ENCODE data around the gene DNAH2. TPM values are rescaled to one million over a fixed set of nuclear protein-coding genes. Genes with fewer than 3 reads are reported as not detected.

Gene DNAH2
- total RNA-seq, 1 donor from 2014 or later: not detected

GRCh38 chr17:7836596-7837407, 119.3 kb downstream of the DNAH2 start:
- intact Hi-C loops (cut with micrococcal nuclease): loop anchor here (10.0 kb wide), 2 partner anchors 222 to 288 kb away; partner anchors contain the start of genes FXR2 and HES7

GRCh38 chr17:7837408-7838088, 120.0 kb downstream of the DNAH2 start:
- intact Hi-C loops (cut with micrococcal nuclease): loop anchor here (10.0 kb wide), 2 partner anchors 223 to 287 kb away; partner anchors contain the start of genes FXR2 and HES7

GRCh38 chr17:7838090-7839075, 120.8 kb downstream of the DNAH2 start:
- intact Hi-C loops (cut with micrococcal nuclease): loop anchor here (10.0 kb wide), 2 partner anchors 224 to 286 kb away; partner anchors contain the start of genes FXR2 and HES7

GRCh38 chr17:7839190-7839875, 121.8 kb downstream of the DNAH2 start:
- intact Hi-C loops (cut with micrococcal nuclease): loop anchor here (10.0 kb wide), 2 partner anchors 225 to 285 kb away; partner anchors contain the start of genes FXR2 and HES7

- intact Hi-C loops (cut with micrococcal nuclease): loop anchor here (5.0 to 10.0 kb wide), 4 partner anchors 225 to 828 kb away; partner anchors contain the start of genes FXR2, HES7, MPDU1 and RNASEK
Observed at GRCh38 chr17:7839876-7840261, 122.3 kb downstream of the DNAH2 start.

GRCh38 chr17:7840441-7840840, 122.9 kb downstream of the DNAH2 start:
- intact Hi-C loops (cut with micrococcal nuclease): loop anchor here (5.0 kb wide), 2 partner anchors 258 to 828 kb away; partner anchors contain the start of genes MPDU1 and RNASEK

- intact Hi-C loops (cut with micrococcal nuclease): loop anchor here (5.0 kb wide), 2 partner anchors 259 to 829 kb away; partner anchors contain the start of genes MPDU1 and RNASEK
Observed at GRCh38 chr17:7840875-7841274, 123.3 kb downstream of the DNAH2 start.

GRCh38 chr17:7841396-7841914, 123.9 kb downstream of the DNAH2 start:
- intact Hi-C loops (cut with micrococcal nuclease): loop anchor here (5.0 kb wide), 2 partner anchors 259 to 829 kb away; partner anchors contain the start of genes MPDU1 and RNASEK

GRCh38 chr17:7841915-7842379, 124.4 kb downstream of the DNAH2 start:
- intact Hi-C loops (cut with micrococcal nuclease): loop anchor here (1.0 to 5.0 kb wide), 5 partner anchors 9 to 830 kb away; partner anchors contain the start of genes MPDU1, RNASEK and TP53

- intact Hi-C loops (cut with micrococcal nuclease): loop anchor here (1.0 to 5.0 kb wide), 6 partner anchors 9 to 830 kb away; partner anchors contain the start of genes MPDU1, RNASEK and TP53
Observed at GRCh38 chr17:7842380-7843256, 125.1 kb downstream of the DNAH2 start.

GRCh38 chr17:7843257-7843535, 125.7 kb downstream of the DNAH2 start:
- intact Hi-C loops (cut with micrococcal nuclease): loop anchor here (1.0 to 5.0 kb wide), 5 partner anchors 156 to 831 kb away; partner anchors contain the start of genes MPDU1, RNASEK and TP53

GRCh38 chr17:7843536-7844291, 126.2 kb downstream of the DNAH2 start:
- intact Hi-C loops (cut with micrococcal nuclease): loop anchor here (1.0 to 5.0 kb wide), 9 partner anchors 8 to 831 kb away; partner anchors contain the start of genes CNTROB, MPDU1, NAA38 and RNASEK

- intact Hi-C loops (cut with micrococcal nuclease): loop anchor here (1.0 to 5.0 kb wide), 6 partner anchors 9 to 832 kb away; partner anchors contain the start of genes CNTROB, MPDU1, NAA38 and RNASEK
Observed at GRCh38 chr17:7844292-7845154, 127.0 kb downstream of the DNAH2 start.

- intact Hi-C loops (cut with micrococcal nuclease): loop anchor here (2.0 kb wide), 2 partner anchors 41 to 87 kb away; partner anchors contain the start of gene CNTROB
Observed at GRCh38 chr17:7845359-7846062, 128.0 kb downstream of the DNAH2 start.

- intact Hi-C loops (cut with micrococcal nuclease): no loop called here
Observed at GRCh38 chr17:7846063-7846735, 128.7 kb downstream of the DNAH2 start.

Data from T-helper 2 cell treated with Interferon-gamma antibody and Interleukin-4, amounts not matched to agents 100 ng/mL and 5 ng/mL, for 36 hours (primary cell).